H9 (cell line): Measurements from ENCODE around the gene ARHGAP24. TPM values are rescaled to one million over a fixed set of nuclear protein-coding genes. Genes with fewer than 3 reads are reported as not detected.

Experiments used
- DNase-seq: peaks from one replicate; pipeline ENCODE4 v3.0.0-alpha.2; 2017
- H2AFZ ChIP-seq: one replicate; pipeline ENCODE4 v1.6.1; 2013; ENCODE audit warnings: mild to moderate bottlenecking, low read length, control low read depth, moderate library complexity
- H2AK5ac ChIP-seq: 2 replicates; pipeline ENCODE4 v1.6.1; 2013; ENCODE audit warnings: low read length, control low read depth, mixed read lengths; ENCODE audit not compliant: insufficient read length
- H2BK120ac ChIP-seq: one replicate; pipeline ENCODE4 v1.6.1; 2013; ENCODE audit warnings: low read depth, mild to moderate bottlenecking, low read length, control low read depth, inconsistent platforms; ENCODE audit not compliant: poor library complexity, severe bottlenecking
- H2BK12ac ChIP-seq: 2 replicates; pipeline ENCODE4 v1.6.1; 2013; ENCODE audit warnings: low read length, control low read depth, mixed read lengths, low read depth; ENCODE audit not compliant: insufficient read length
- H2BK15ac ChIP-seq: 2 replicates; pipeline ENCODE4 v1.6.1; 2013; ENCODE audit warnings: low read depth, low read length, control low read depth
- H2BK20ac ChIP-seq: one replicate; pipeline ENCODE4 v1.6.1; 2013; ENCODE audit warnings: low read depth, mild to moderate bottlenecking, low read length, control low read depth, inconsistent platforms; ENCODE audit not compliant: poor library complexity, severe bottlenecking
- H2BK5ac ChIP-seq: 2 replicates; pipeline ENCODE4 v1.6.1; 2013; ENCODE audit warnings: low read length, control low read depth, mixed read lengths; ENCODE audit not compliant: insufficient read length
- H3K14ac ChIP-seq: 2 replicates; pipeline ENCODE4 v1.6.1; 2013; ENCODE audit warnings: low read length, control low read depth; ENCODE audit not compliant: insufficient read depth
- H3K18ac ChIP-seq: 2 replicates; pipeline ENCODE4 v1.6.1; 2013; ENCODE audit warnings: low read depth, mild to moderate bottlenecking, mixed read lengths, low read length, control low read depth; ENCODE audit not compliant: insufficient read length
- H3K23ac ChIP-seq: 2 replicates; pipeline ENCODE4 v1.6.1; 2013; ENCODE audit warnings: low read length, control low read depth, mixed read lengths, low read depth; ENCODE audit not compliant: insufficient read length
- H3K23me2 ChIP-seq: 2 replicates; pipeline ENCODE4 v1.6.1; 2013; ENCODE audit warnings: low read depth, mild to moderate bottlenecking, mixed read lengths, low read length, control low read depth; ENCODE audit not compliant: insufficient read length, poor library complexity, severe bottlenecking
- H3K27ac ChIP-seq: 2 replicates; pipeline ENCODE4 v1.5.1; 2013; ENCODE audit warnings: low read length, control low read depth, mixed read lengths, low read depth; ENCODE audit not compliant: insufficient read length
- H3K27me3 ChIP-seq: 2 replicates; pipeline ENCODE4 v1.6.1; 2013; ENCODE audit warnings: low read length, control low read depth, inconsistent platforms; ENCODE audit not compliant: insufficient read depth
- H3K4ac ChIP-seq: 2 replicates; pipeline ENCODE4 v1.6.1; 2013; ENCODE audit warnings: low read depth, mild to moderate bottlenecking, control low read depth, inconsistent platforms, low read length, moderate library complexity
- H3K4me1 ChIP-seq: 2 replicates; pipeline ENCODE4 v1.6.1; 2013; ENCODE audit warnings: low read length, control low read depth, inconsistent platforms; ENCODE audit not compliant: insufficient read depth
- H3K4me2 ChIP-seq: 2 replicates; pipeline ENCODE4 v1.6.1; 2013; ENCODE audit warnings: low read length, control low read depth, mixed read lengths; ENCODE audit not compliant: insufficient read length, insufficient read depth
- H3K56ac ChIP-seq: 2 replicates; pipeline ENCODE4 v1.6.1; 2013; ENCODE audit warnings: low read depth, mild to moderate bottlenecking, mixed read lengths, low read length, control low read depth; ENCODE audit not compliant: insufficient read length
- H3K79me1 ChIP-seq: 2 replicates; pipeline ENCODE4 v1.6.1; 2013; ENCODE audit warnings: low read depth, mild to moderate bottlenecking, moderate library complexity, low read length, control low read depth, inconsistent platforms; ENCODE audit not compliant: insufficient read depth, poor library complexity, severe bottlenecking
- H3K79me2 ChIP-seq: 2 replicates; pipeline ENCODE4 v1.6.1; 2013; ENCODE audit warnings: low read length, control low read depth, inconsistent platforms; ENCODE audit not compliant: insufficient read depth
- H3K9ac ChIP-seq: 2 replicates; pipeline ENCODE4 v1.6.1; 2013; ENCODE audit warnings: low read length, control low read depth, mixed read lengths; ENCODE audit not compliant: insufficient read length; ENCODE audit errors: extremely low read depth
- H3K9me3 ChIP-seq: one replicate; pipeline ENCODE4 v1.6.1; 2013; ENCODE audit warnings: low read depth, low read length, inconsistent platforms; ENCODE audit not compliant: control insufficient read depth
- H3T11ph ChIP-seq: one replicate; pipeline ENCODE4 v1.6.1; 2013; ENCODE audit warnings: mild to moderate bottlenecking, low read length, control low read depth, inconsistent platforms
- H4K20me1 ChIP-seq: one replicate; pipeline ENCODE4 v1.6.1; 2013; ENCODE audit not compliant: control insufficient read depth, insufficient read length, insufficient read depth
- H4K5ac ChIP-seq: 2 replicates; pipeline ENCODE4 v1.6.1; 2013; ENCODE audit warnings: low read depth, mild to moderate bottlenecking, mixed read lengths, low read length, control low read depth; ENCODE audit not compliant: insufficient read length
- H4K8ac ChIP-seq: replicated peaks from 2 replicates; pipeline ENCODE4 v1.6.1; 2013; ENCODE audit warnings: low read length, control low read depth, mixed read lengths, low read depth; ENCODE audit not compliant: insufficient read length
- H4K91ac ChIP-seq: 2 replicates; pipeline ENCODE4 v1.6.1; 2013; ENCODE audit warnings: low read depth, mild to moderate bottlenecking, moderate library complexity, mixed read lengths, low read length, control low read depth; ENCODE audit not compliant: insufficient read length
- H3K27ac Mint-ChIP-seq, 3 experiments: 2 replicates in 2 of 3; 3 replicates in 1 of 3; pipeline ENCODE4 v1.8.0; 2020 to 2021; ENCODE audit warnings: mixed read lengths in 3 of 3, mild to moderate bottlenecking in 1 of 3, moderate library complexity in 1 of 3
- H3K27me3 Mint-ChIP-seq: 2 replicates; pipeline ENCODE4 v1.8.0; 2021; ENCODE audit warnings: low read depth, mild to moderate bottlenecking, moderate library complexity, mixed read lengths
- H3K36me3 Mint-ChIP-seq, 3 experiments: 2 replicates in 2 of 3; 3 replicates in 1 of 3; pipeline ENCODE4 v1.8.0; 2020 to 2021; ENCODE audit warnings: low read depth in 3 of 3, mixed read lengths in 3 of 3; ENCODE audit not compliant: insufficient read depth in 1 of 3
- H3K4me1 Mint-ChIP-seq, 2 experiments: 2 replicates each; pipeline ENCODE4 v1.8.0; 2020; ENCODE audit warnings: mixed read lengths in 2 of 2
- H3K4me3 Mint-ChIP-seq, 2 experiments: 2 replicates in 1 of 2; 3 replicates in 1 of 2; pipeline ENCODE4 v1.8.0; 2020 to 2021; ENCODE audit warnings: mild to moderate bottlenecking in 2 of 2, mixed read lengths in 2 of 2, moderate library complexity in 1 of 2
- H3K9me3 Mint-ChIP-seq, 2 experiments: 2 replicates in 1 of 2; 3 replicates in 1 of 2; pipeline ENCODE4 v1.8.0; 2020; ENCODE audit warnings: mild to moderate bottlenecking in 2 of 2, mixed read lengths in 2 of 2, moderate library complexity in 1 of 2
- CTCF ChIP-seq: fragments of 200-600 bp; sonication (generic); conservative IDR thresholded peaks from 3 replicates; pipeline ENCODE4 v1.8.0; 2021; ENCODE audit warnings: antibody characterized with exemption, mild to moderate bottlenecking
- WGBS: extraction: QIAGEN DNeasy Blood & Tissue Kit; methylation state at CpG from one replicate; pipeline ENCODE4 v1.1.7; 2013; ENCODE audit warnings: missing lambda C conversion rate, low lambda C conversion rate, mixed read lengths; ENCODE audit not compliant: insufficient read length; ENCODE audit errors: extremely low coverage; 5-methylcytosine and 5-hydroxymethylcytosine counted together
- total RNA-seq: library from RNA; stranded (reverse); gene quantifications from 2 replicates; pipeline ENCODE4 v1.2.1, GENCODE V29; 2021

Gene ARHGAP24
- total RNA-seq, 1 experiment from 2014 or later, result 0.37 TPM

GRCh38 chr4:86043755-86044592 is 569.0 kb downstream of the ARHGAP24 start:
- Histone ChIP-seq H3K14ac (no peak overlapping the region), H2AFZ (no peak overlapping the region), H3K27me3 (no peaks in the 10 kb centered on the region; the same call in 1 of the 2 replicates), H2BK120ac (no peak overlapping the region), H3K79me2 (no peaks in the 10 kb centered on the region), H3K4me2 (no peak overlapping the region), H4K20me1 (no peaks in the 10 kb centered on the region), H2BK20ac (no peak overlapping the region), H3K9ac (no peak overlapping the region), H2BK12ac (no peak overlapping the region), H3K23ac (no peak overlapping the region), H3K27ac (no peak overlapping the region), H3K56ac (no peak overlapping the region), H3K18ac (no peak overlapping the region), H4K5ac (no peak overlapping the region), H3K79me1 (no peaks in the 10 kb centered on the region), H3K23me2 (no peaks in the 10 kb centered on the region), H4K91ac (no peak overlapping the region), H3K9me3 (no peaks in the 10 kb centered on the region), H2AK5ac (no peak overlapping the region), H3K4ac (no peak overlapping the region), H2BK5ac (no peak overlapping the region), H2BK15ac (no peak overlapping the region), H3K4me1 (peaks cover 3% of the 10 kb centered on the region; the same call in 1 of the 2 replicates), H3T11ph (no peak overlapping the region), H4K8ac (no peak overlapping the region)
- Mint-ChIP-seq H3K36me3 (peaks cover 0 to 11% (median 3%) of the 10 kb centered on the region in 3 experiments; a peak in 4 of 7 replicates), H3K27me3 (no peaks in the 10 kb centered on the region), H3K4me3 (no peak overlapping the region), H3K9me3 (peaks cover 4 to 7% of the 10 kb centered on the region in 2 experiments; a peak in 2 of 5 replicates), H3K27ac (no peak overlapping the region), H3K4me1 (peaks cover 8% of the 10 kb centered on the region in 2 experiments)
- no CpG with 5 or more reads among the region's 8 CpGs for WGBS
- DNase-seq, result no peak
- TF ChIP-seq CTCF, result peak; percentile 76
